Mucosa of descending colon (tissue), 3 donors: ENCODE measurements around the gene AGTRAP. TPM values are rescaled to one million over a fixed set of nuclear protein-coding genes. Genes with fewer than 3 reads are reported as not detected.

Experiments
- ATAC-seq: fragments of 200-7000 bp; cut with Tn5 transposase; one replicate; pipeline ENCODE4 v1.9.1; 2020; ENCODE audit warnings: mild to moderate bottlenecking, moderate library complexity
- DNase-seq, 3 donors: peaks; one replicate each; pipeline ENCODE4 v3.0.0-alpha.2; 2020
- H3K36me3 ChIP-seq: fragments of 200-600 bp; one replicate; pipeline ENCODE4 v1.8.0; 2021; ENCODE audit warnings: low read depth, mild to moderate bottlenecking
- H3K4me1 ChIP-seq: fragments of 200-600 bp; one replicate; pipeline ENCODE4 v1.8.0; 2021; ENCODE audit warnings: low read depth, mild to moderate bottlenecking
- H3K4me3 ChIP-seq: fragments of 200-600 bp; one replicate; pipeline ENCODE4 v1.8.0; 2021; ENCODE audit warnings: mild to moderate bottlenecking
- H3K9me3 ChIP-seq: fragments of 200-600 bp; one replicate; pipeline ENCODE4 v1.8.0; 2021; ENCODE audit warnings: mild to moderate bottlenecking
- CTCF ChIP-seq: fragments of 200-600 bp; IDR thresholded peaks from one replicate; pipeline ENCODE4 v1.8.0; 2022; ENCODE audit warnings: antibody characterized with exemption, mild to moderate bottlenecking
- intact Hi-C, 2 donors: fragments of 100-400 bp; cut with DNase I in 1 of 2; cut with micrococcal nuclease in 1 of 2; formaldehyde crosslinking; loops; one replicate each; pipeline versions ENCODE4 v1.11.0 to v1.11.1; 2022; cut with DNase I, micrococcal nuclease
- total RNA-seq, 3 donors: library from RNA; stranded (reverse); fragmentation: NEBNext Ultra II Directional in 2 of 3; extraction: Animal tissue kit (Norgen Biotek cat#: 25700) in 2 of 3; gene quantifications; one replicate each; pipeline versions ENCODE4 v1.2.1 to v1.2.4, GENCODE V29; 2021 to 2023
- donor health status: DM: no; HTN: no; CAD: no; lungs with moderate emphysema.
- donor health status: DM: no; HTN: no; CAD: no.
- donor health status: DM: no; HTN: yes; CAD: no.

The AGTRAP gene
- total RNA-seq, 3 donors from 2014 or later = 11.8 to 23.4 (median 22.6) TPM

- H3K9me3 ChIP-seq = no peaks in the 10 kb centered on the region
- H3K4me3 ChIP-seq = no peak overlapping the region
- ATAC-seq = no peak
- no peaks in the 10 kb centered on the region for H3K4me1 ChIP-seq
- DNase-seq = no peak
- H3K36me3 ChIP-seq = no peaks in the 10 kb centered on the region
- TF ChIP-seq CTCF = no peak
- intact Hi-C loops = no loop called here
Measured at GRCh38 chr1:11708554-11709350, 27.2 kb upstream of the AGTRAP start.

GRCh38 chr1:11711490-11711889 is 24.4 kb upstream of the AGTRAP start:
- TF ChIP-seq CTCF = no peak
- intact Hi-C loops = loop anchor here in 1 of 2 donors (10.0 kb wide), 1 partner anchor 67 kb away; no protein-coding TSS in a partner anchor
- ATAC-seq = no peak

DNA sequence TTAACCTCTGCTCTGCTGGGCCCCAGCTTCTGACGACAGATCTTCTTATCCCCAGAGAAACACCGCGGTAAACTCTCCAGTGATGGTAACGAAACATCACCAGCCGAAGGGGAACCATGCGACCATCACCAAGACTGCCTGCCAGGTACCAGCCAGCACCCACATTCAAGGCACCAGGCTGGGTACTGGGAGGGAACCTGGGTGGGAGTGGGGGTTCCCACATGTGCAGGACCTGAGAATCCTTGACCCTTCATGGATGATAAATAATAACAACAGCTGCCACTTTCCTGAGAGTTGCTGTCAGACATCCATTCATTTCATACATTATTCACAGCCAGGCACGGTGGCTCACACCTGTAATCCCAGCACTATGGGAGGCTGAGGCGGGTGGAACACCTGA is 23.7 kb upstream of the AGTRAP start:
- H3K4me1 ChIP-seq = no peaks in the 10 kb centered on the region
- H3K9me3 ChIP-seq = no peaks in the 10 kb centered on the region
- no peak overlapping the region for H3K4me3 ChIP-seq
- H3K36me3 ChIP-seq = no peaks in the 10 kb centered on the region
- DNase-seq = no peak
- intact Hi-C loops = loop anchor here in 1 of 2 donors (10.0 kb wide), 1 partner anchor 67 kb away; no protein-coding TSS in a partner anchor
- ATAC-seq = no peak
- no peak for TF ChIP-seq CTCF

More at GRCh38 chr1:11711490-11711889, 24.4 kb upstream of the AGTRAP start:
- Histone ChIP-seq H3K4me1 (no peaks in the 10 kb centered on the region), H3K36me3 (no peaks in the 10 kb centered on the region), H3K9me3 (no peaks in the 10 kb centered on the region), H3K4me3 (no peak overlapping the region)
- DNase-seq = no peak

GRCh38 chr1:11713095-11713494 is 22.8 kb upstream of the AGTRAP start:
- no peak for ATAC-seq
- no peak for TF ChIP-seq CTCF

GRCh38 chr1:11714831-11715575 is 20.9 kb upstream of the AGTRAP start:
- ATAC-seq (no peak), DNase-seq (no peak)
- no peak for TF ChIP-seq CTCF
- Histone ChIP-seq H3K4me3 (no peak overlapping the region), H3K9me3 (no peaks in the 10 kb centered on the region), H3K4me1 (no peaks in the 10 kb centered on the region), H3K36me3 (no peaks in the 10 kb centered on the region)
- intact Hi-C loops = loop anchor here in 1 of 2 donors (10.0 kb wide), 1 partner anchor 70 kb away; no protein-coding TSS in a partner anchor

More at GRCh38 chr1:11713095-11713494, 22.8 kb upstream of the AGTRAP start:
- H3K36me3 ChIP-seq = no peaks in the 10 kb centered on the region
- no peak overlapping the region for H3K4me3 ChIP-seq
- DNase-seq = no peak
- H3K9me3 ChIP-seq = no peaks in the 10 kb centered on the region
- intact Hi-C loops = loop anchor here in 1 of 2 donors (10.0 kb wide), 1 partner anchor 68 kb away; no protein-coding TSS in a partner anchor
- no peaks in the 10 kb centered on the region for H3K4me1 ChIP-seq
